Activated CD4-positive, alpha-beta memory T cell treated with anti-CD3 and anti-CD28 coated beads for 36 hours (primary cell): ENCODE data around the gene AREL1. TPM values are rescaled to one million over a fixed set of nuclear protein-coding genes. Genes with fewer than 3 reads are reported as not detected.
A peak's percentile ranks its signal among the peaks of the same experiment; 100 is the strongest.

ENCODE experiments used
- CTCF ChIA-PET: fragments of 350-600 bp; sonication (Branson Sonifier 250); formaldehyde crosslinking; loops from one replicate; lab custom pipeline; 2021; ENCODE audit warnings: antibody characterized with exemption, inconsistent platforms; lab: Charles Lee
- POLR2A ChIA-PET: fragments of 350-600 bp; sonication (Branson Sonifier 250); formaldehyde crosslinking; loops from one replicate; lab custom pipeline; 2021; ENCODE audit warnings: antibody characterized with exemption; lab: Charles Lee
- DNase-seq: peaks from one replicate; pipeline ENCODE4 v3.0.0-alpha.2; 2020
- H3K27ac Mint-ChIP-seq: one replicate; pipeline ENCODE4 v1.8.0; 2021; ENCODE audit warnings: mixed read lengths
- H3K27me3 Mint-ChIP-seq: one replicate; pipeline ENCODE4 v1.8.0; 2021; ENCODE audit warnings: mixed read lengths
- H3K36me3 Mint-ChIP-seq: one replicate; pipeline ENCODE4 v1.8.0; 2021; ENCODE audit warnings: mixed read lengths
- H3K4me1 Mint-ChIP-seq: one replicate; pipeline ENCODE4 v1.8.0; 2021; ENCODE audit warnings: low read depth, mixed read lengths
- H3K4me3 Mint-ChIP-seq: one replicate; pipeline ENCODE4 v1.8.0; 2021; ENCODE audit warnings: mild to moderate bottlenecking, mixed read lengths
- H3K9me3 Mint-ChIP-seq: one replicate; pipeline ENCODE4 v1.8.0; 2021; ENCODE audit warnings: mixed read lengths
- intact Hi-C: fragments of 100-400 bp; cut with micrococcal nuclease; formaldehyde crosslinking; loops from one replicate; pipeline ENCODE4 v1.15.1; 2023
- total RNA-seq, 2 experiments: library from RNA; stranded (reverse); gene quantifications; one replicate each; pipeline ENCODE4 v1.2.3, GENCODE V29; 2021

The AREL1 gene
- total RNA-seq, 2 experiments from 2014 or later = 31.9 to 34.6 TPM

DNA sequence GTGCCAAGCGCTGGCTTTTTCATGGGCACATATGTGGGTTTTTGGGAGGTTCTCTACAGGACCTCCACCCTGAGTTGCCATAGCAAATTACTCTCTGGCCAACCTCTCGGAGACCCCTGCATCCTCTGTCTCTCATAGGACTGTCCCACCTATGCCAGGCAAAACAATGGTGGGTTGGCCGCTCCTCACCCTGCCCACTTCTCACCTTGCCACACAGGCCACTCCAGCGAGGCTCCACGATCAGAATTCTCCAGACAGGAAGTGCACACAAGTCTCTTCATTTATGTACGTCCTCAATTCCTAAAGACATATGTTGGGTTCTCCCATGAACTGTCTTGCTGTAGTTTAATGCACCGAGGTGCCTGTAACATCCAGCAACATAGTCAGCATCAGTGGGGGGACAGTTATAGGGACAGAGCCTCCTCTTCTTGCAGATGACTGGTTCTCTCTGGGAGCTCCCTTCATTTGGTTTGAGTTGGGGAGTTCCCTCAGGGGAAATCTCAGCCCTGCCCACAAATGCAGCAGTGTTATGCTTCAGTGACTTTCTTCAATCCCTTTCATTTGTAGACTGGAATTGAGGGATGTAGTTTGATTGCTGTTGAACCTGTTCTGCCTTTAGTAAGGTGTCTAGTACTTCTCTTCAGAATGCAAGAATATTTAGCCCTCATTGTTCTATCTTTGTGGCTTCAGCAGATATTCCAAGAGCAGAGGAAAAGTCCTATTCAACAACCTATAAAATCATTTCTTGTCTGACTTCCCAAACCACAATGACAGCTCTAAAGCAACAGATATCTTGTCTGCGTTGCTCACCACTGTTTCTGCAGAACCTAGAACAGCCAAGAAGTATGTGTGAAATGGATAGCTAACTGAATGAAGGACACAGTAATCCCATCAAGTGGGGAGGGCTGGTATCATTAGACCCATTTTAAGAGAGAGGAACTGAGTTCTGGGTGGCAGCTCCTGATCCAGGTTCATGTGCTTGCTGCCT, 98.1 kb downstream of the AREL1 start:
- Mint-ChIP-seq H3K9me3 (no peaks in the 10 kb centered on the region), H3K27me3 (peaks cover 14% of the 10 kb centered on the region), H3K36me3 (no peaks in the 10 kb centered on the region), H3K4me3 (no peak overlapping the region), H3K4me1 (peaks cover 48% of the 10 kb centered on the region), H3K27ac (no peak overlapping the region)
- POLR2A ChIA-PET = no interaction called here
- CTCF ChIA-PET = no interaction called here
- intact Hi-C loops = loop anchor here (5.0 kb wide), 1 partner anchor 123 kb away; the partner anchor contains the start of genes ISCA2 and NPC2
- peak; percentile 32 for DNase-seq

DNA sequence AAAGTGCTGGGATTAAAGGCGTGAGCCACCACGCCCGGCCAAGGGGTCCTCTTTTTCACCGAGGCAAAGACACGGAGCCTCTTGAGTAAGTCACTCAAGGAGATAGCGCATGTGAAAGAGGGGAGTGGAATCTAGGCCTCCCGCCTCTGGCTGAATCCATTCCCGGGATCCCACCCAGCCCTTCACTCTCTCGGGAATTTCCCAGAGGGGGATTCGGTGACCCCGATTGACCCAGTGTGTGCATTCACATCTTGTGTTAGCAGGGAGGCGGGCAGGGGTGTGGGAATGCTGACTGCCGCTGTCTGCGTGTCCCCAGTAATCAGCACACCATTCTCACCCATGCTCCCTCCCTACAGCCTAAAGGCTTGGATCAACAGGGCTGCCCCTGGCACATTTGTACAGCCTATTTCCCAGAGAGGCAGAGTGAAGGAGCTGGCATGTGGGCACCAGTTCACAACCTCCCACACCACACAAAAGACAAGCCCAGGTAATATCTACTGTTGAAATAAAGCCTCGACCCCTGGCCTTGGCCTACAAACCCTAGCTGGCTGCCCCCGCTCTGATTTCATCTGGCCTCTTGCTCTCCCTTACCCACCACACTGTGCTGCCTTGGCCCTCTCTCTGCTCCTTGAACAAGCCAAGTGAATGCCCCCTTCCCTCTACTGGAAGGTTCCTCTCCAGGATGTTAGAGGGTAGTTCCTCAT, 99.5 kb downstream of the AREL1 start:
- Mint-ChIP-seq H3K9me3 (no peaks in the 10 kb centered on the region), H3K27ac (no peak overlapping the region), H3K36me3 (no peaks in the 10 kb centered on the region), H3K4me3 (no peak overlapping the region), H3K4me1 (peaks cover 43% of the 10 kb centered on the region), H3K27me3 (peaks cover 14% of the 10 kb centered on the region)
- no peak for DNase-seq
- ChIA-PET CTCF (interaction anchor here (0.6 to 6.1 kb wide), 30 partner anchors 9 to 263 kb away, joined by 3 to 57 read pairs (median 4); partner anchors contain the start of gene YLPM1), POLR2A (no interaction called here)
- intact Hi-C loops = loop anchor here (2.0 kb wide), 1 partner anchor 251 kb away; no protein-coding TSS in a partner anchor

DNA sequence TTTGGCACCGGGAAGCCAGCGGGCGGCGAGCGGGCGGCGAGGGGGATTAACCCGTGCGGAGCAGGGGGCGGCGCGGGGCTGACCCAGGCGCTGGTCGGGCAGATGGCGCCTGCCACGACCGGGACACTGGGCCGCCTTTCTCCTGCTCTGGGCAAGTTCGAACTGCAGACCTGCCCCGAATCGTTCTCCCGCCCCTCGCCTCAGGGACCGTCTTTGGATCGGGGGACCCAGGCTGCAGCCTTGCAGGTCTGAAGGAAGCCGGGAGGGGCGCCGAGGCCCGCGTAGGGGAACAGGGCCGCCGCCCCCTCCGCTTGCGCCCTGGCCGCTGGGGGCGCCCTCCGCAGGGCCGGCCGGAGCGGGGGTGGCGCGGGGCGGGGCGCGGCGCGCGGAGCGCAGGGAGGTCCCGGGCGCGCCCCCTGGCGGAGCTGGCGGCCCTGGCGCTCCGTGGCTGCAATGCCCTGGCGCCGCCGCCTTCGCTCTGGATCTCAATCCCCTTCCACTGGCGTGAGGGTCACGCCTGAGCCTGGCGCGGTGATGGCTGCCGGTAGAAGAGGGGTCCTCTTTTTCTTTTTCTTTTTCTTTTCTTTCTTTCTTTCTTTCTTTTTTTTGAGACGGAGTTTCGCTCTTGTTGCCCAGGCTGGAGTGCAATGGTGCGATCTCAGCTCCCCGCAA, 100.4 kb downstream of the AREL1 start:
- intact Hi-C loops = loop anchor here (2.0 kb wide), 1 partner anchor 250 kb away; no protein-coding TSS in a partner anchor
- Mint-ChIP-seq H3K4me3 (peak overlapping the region; percentile 64), H3K9me3 (no peaks in the 10 kb centered on the region), H3K27me3 (peaks cover 14% of the 10 kb centered on the region), H3K4me1 (peaks cover 34% of the 10 kb centered on the region), H3K27ac (no peak overlapping the region), H3K36me3 (no peaks in the 10 kb centered on the region)
- ChIA-PET POLR2A (no interaction called here), CTCF (interaction anchor here (0.6 to 6.1 kb wide), 44 partner anchors 9 to 436 kb away, joined by 3 to 57 read pairs (median 3); partner anchors contain the start of genes AREL1 and YLPM1)
- peak; percentile 85 for DNase-seq

DNA sequence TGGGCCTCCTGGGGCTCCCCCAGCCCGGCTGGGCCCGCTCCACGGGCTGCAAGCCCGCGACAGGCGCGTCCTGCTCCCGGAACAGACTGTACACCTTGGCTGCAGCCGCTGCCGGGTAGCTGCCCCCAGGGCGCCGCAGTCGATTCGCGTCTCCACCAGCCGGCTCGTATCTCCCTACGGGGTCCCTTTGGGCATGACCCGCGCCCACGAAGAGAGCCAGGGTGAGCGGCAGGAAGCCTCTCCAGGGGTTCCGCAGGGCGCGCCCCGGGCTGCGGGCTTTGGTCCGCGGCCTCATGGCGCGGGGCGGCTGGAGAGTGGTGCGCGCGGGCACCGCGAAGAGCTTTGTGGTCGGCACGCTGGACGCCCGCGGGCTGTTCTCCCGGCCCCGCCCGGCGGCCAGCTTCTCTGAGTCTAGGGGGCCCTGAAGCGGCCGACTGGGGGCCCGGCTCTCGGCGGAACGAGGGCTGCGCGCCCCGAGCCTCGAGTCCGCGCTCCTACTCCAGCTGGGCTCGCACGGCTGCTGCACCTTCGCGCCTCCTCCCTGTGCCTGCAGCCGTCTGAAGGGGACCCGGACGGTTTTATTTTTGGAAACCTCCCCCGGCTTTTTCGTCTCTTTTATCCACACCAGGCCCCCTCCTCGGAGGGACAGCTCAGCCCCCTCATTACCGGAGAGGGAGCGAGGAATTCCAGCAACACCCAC, 101.1 kb downstream of the AREL1 start, which contains the start of gene LTBP2:
Gene LTBP2, minus strand, starts transcription at position 588 of the 700 bp plus-strand sequence. Its CDS starts 293 bp downstream, at position 295.
- H3K4me1 Mint-ChIP-seq = peaks cover 34% of the 10 kb centered on the region
- H3K36me3 Mint-ChIP-seq = no peaks in the 10 kb centered on the region
- H3K27me3 Mint-ChIP-seq = peaks cover 14% of the 10 kb centered on the region
- ChIA-PET CTCF (interaction anchor here (0.6 to 6.1 kb wide), 31 partner anchors 8 to 437 kb away, joined by 3 to 57 read pairs (median 3); partner anchors contain the start of gene AREL1), POLR2A (interaction anchor here (0.7 kb wide), 1 partner anchor 118 kb away, joined by 4 read pairs; the partner anchor contains the start of genes ISCA2 and NPC2)
- intact Hi-C loops = loop anchor here (2.0 kb wide), 1 partner anchor 249 kb away; no protein-coding TSS in a partner anchor
- peak within 1 kb of the TSS; percentile 64 for H3K4me3 Mint-ChIP-seq
- H3K9me3 Mint-ChIP-seq = no peaks in the 10 kb centered on the region
- no peak within 1 kb of the TSS for H3K27ac Mint-ChIP-seq
- DNase-seq = peak; percentile 25

Other genes starting within 250 kb of the AREL1 start
- 10 to 100 TPM; 44.6 to 46.3 TPM for gene NPC2, start 219.8 kb downstream of the AREL1 start, total RNA-seq
- 10 to 100 TPM; 33.6 to 35.2 TPM for gene ISCA2, start 219.3 kb downstream of the AREL1 start, total RNA-seq
- under 1 TPM; 0.10 to 0.31 TPM for gene LTBP2, start 100.8 kb downstream of the AREL1 start, total RNA-seq
- 10 to 100 TPM; 72.1 to 72.5 TPM for gene FCF1, start 64 bp upstream of the AREL1 start, total RNA-seq
- 10 to 100 TPM; 46.3 to 51.8 TPM for gene YLPM1, start 50.2 kb upstream of the AREL1 start, total RNA-seq
- under 1 TPM; 0.19 to 0.33 TPM for gene PROX2, start 163.1 kb upstream of the AREL1 start, total RNA-seq
- gene DLST, start 168.8 kb upstream of the AREL1 start, total RNA-seq = 100 to 1,000 TPM; 132 to 137 TPM
- 1 to 10 TPM; 4.2 to 4.9 TPM for gene RPS6KL1, start 210.2 kb upstream of the AREL1 start, total RNA-seq
- under 1 TPM in 1 of 2 experiments, not detected in 1; 0.10 TPM for gene PGF, start 242.5 kb upstream of the AREL1 start, total RNA-seq